Breast epithelium (tissue), 4 donors: ENCODE results near the gene EMCN. TPM values are rescaled to one million over a fixed set of nuclear protein-coding genes. Genes with fewer than 3 reads are reported as not detected.

Source experiments
- DNase-seq, 2 donors: peaks; one replicate each; pipeline ENCODE4 v3.0.0-alpha.2; 2019; ENCODE audit warnings: low spot score in 2 of 2
- H3K27ac ChIP-seq, 2 donors: fragments of 200-600 bp; sonication (generic) in 1 of 2; one replicate each; pipeline ENCODE4 v1.5.1; 2016 to 2019; ENCODE audit warnings: mild to moderate bottlenecking in 1 of 2
- H3K27me3 ChIP-seq, 2 donors: fragments of 200-600 bp; sonication (generic) in 1 of 2; one replicate each; pipeline versions ENCODE4 v1.5.1 to v1.6.0; 2017 to 2019; ENCODE audit warnings: control low read depth in 1 of 2, mild to moderate bottlenecking in 1 of 2
- H3K36me3 ChIP-seq: fragments of 200-600 bp; one replicate; pipeline ENCODE4 v1.5.1; 2019
- H3K4me1 ChIP-seq, 2 donors: fragments of 200-600 bp; sonication (generic); one replicate each; pipeline ENCODE4 v1.5.1; 2016 to 2019; ENCODE audit warnings: control low read depth in 1 of 2
- H3K4me3 ChIP-seq, 3 donors: fragments of 200-600 bp; sonication (generic); 1 replicate in 2 of 3; 2 replicates in 1 of 3; pipeline ENCODE4 v1.5.1; 2016 to 2019; ENCODE audit warnings: mild to moderate bottlenecking in 3 of 3, moderate library complexity in 2 of 3
- H3K9me3 ChIP-seq, 2 donors: fragments of 200-600 bp; sonication (generic) in 1 of 2; one replicate each; pipeline ENCODE4 v1.5.1; 2016 to 2019; ENCODE audit warnings: control low read depth in 1 of 2
- CTCF ChIP-seq, 3 donors: fragments of 450-650 bp; IDR thresholded peaks; one replicate each; pipeline ENCODE4 v1.5.1; 2016 to 2017; ENCODE audit warnings: antibody characterized with exemption in 3 of 3, mild to moderate bottlenecking in 3 of 3, moderate library complexity in 3 of 3
- POLR2A ChIP-seq: fragments of 450-650 bp; IDR thresholded peaks from one replicate; pipeline ENCODE4 v1.6.1; 2016; ENCODE audit warnings: antibody characterized with exemption, mild to moderate bottlenecking, moderate library complexity
- POLR2AphosphoS5 ChIP-seq, 3 donors: sonication (generic); formaldehyde crosslinking; IDR thresholded peaks; one replicate each; pipeline ENCODE4 v1.6.1; 2017; ENCODE audit warnings: antibody characterized with exemption in 3 of 3
- intact Hi-C: fragments of 100-400 bp; cut with DNase I; formaldehyde crosslinking; loops from one replicate; pipeline ENCODE4 v1.15.1; 2023; ENCODE audit warnings: low total_unique reads
- total RNA-seq, 3 donors: library from RNA; depleted of rRNA; stranded (reverse); fragments of >200 nt; gene quantifications; one replicate each; pipeline ENCODE4 v1.1.0, GENCODE V29; 2016

The EMCN gene
- total RNA-seq, 3 donors from 2014 or later: 12.0 to 27.5 (median 23.9) TPM

- Histone ChIP-seq H3K4me3 (no peak overlapping the region), H3K27ac (no peak overlapping the region)
- intact Hi-C loops: no loop called here
Measured at GRCh38 chr4:100461807-100462605, 55.8 kb downstream of the EMCN start.

DNA sequence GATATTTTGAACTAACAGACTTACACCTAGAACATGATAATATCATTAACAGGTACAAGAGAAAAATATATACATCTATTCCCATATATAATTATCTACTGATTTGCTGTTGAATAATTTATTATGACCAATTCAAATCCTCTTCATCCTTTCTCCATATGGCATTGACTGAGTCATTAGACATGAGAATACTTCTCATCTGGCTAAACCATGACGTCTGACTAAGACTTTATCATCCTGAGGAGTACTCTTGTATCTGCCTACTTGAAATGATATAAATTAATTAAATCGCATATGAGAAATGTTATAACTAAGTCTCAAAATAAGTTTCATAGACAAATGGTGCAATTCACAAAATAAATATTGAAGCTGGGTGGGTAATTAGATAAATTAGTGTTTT is 67.4 kb downstream of the EMCN start:
- Histone ChIP-seq H3K27me3 (no peaks in the 10 kb centered on the region), H3K9me3 (no peaks in the 10 kb centered on the region), H3K4me3 (no peak overlapping the region), H3K27ac (no peak overlapping the region), H3K4me1 (no peaks in the 10 kb centered on the region), H3K36me3 (no peaks in the 10 kb centered on the region)
- no peak for DNase-seq
- TF ChIP-seq POLR2AphosphoS5 (IDR thresholded peaks at IDR 0.05) (no peak), CTCF (IDR thresholded peaks at IDR 0.05) (no peak), POLR2A (no peak)
- intact Hi-C loops: no loop called here

More at GRCh38 chr4:100461807-100462605, 55.8 kb downstream of the EMCN start:
- no peaks in the 10 kb centered on the region for H3K27me3 ChIP-seq
- H3K4me1 ChIP-seq: no peaks in the 10 kb centered on the region
- H3K36me3 ChIP-seq: no peaks in the 10 kb centered on the region
- TF ChIP-seq POLR2A: no peak
- no peak for DNase-seq
- no peaks in the 10 kb centered on the region for H3K9me3 ChIP-seq

DNA sequence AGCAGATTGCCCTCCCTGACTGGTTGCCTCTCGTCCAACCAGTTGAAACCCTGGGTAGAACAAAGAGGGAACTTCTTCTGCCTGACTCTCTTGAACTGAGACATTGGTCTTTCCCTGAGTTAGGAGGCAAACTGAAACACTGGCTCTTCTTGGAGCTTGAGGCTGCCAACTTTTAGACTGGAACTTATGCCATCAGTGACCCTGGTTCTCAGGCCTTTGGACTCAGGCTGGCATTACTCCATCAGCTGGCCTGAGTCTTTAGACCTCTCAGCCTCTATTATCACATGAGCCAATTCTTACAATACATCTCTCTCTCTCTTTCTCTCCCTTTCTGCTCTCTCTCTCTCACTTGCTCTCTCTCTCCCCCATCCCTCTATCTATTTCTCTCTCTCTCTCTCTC is 86.4 kb downstream of the EMCN start:
- Histone ChIP-seq H3K9me3 (no peaks in the 10 kb centered on the region), H3K27ac (peak overlapping the region in 1 of 2 donors; percentile 26), H3K4me1 (no peaks in the 10 kb centered on the region), H3K36me3 (no peaks in the 10 kb centered on the region), H3K27me3 (no peaks in the 10 kb centered on the region), H3K4me3 (no peak overlapping the region)
- DNase-seq: no peak
- TF ChIP-seq POLR2AphosphoS5 (IDR thresholded peaks at IDR 0.05) (no peak), POLR2A (no peak), CTCF (IDR thresholded peaks at IDR 0.05) (no peak)
- intact Hi-C loops: loop anchor here (5.0 kb wide), 1 partner anchor 501 kb away; no protein-coding TSS in a partner anchor

DNA sequence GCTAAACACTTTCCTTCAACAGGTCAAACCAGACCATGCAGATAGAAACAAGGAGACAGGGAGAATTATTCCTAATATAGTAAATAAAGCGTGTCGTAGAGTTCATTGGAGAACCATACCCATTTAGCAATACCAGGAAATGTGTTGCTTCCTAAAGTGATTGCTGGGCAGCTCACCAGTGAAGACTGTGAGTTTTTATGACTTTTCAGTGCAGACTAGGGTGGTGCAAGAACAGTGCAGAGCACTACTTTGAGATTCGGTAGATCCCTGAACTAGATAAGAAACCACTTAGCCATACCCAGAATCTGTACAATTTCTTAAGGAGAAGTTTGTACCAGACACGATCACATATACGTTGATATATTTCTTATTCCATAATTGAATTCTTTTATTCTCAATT is 87.4 kb downstream of the EMCN start:
- intact Hi-C loops: loop anchor here (5.0 kb wide), 1 partner anchor 502 kb away; no protein-coding TSS in a partner anchor
- Histone ChIP-seq H3K9me3 (no peaks in the 10 kb centered on the region), H3K4me3 (no peak overlapping the region), H3K4me1 (no peaks in the 10 kb centered on the region), H3K27ac (no peak overlapping the region), H3K27me3 (no peaks in the 10 kb centered on the region), H3K36me3 (no peaks in the 10 kb centered on the region)
- DNase-seq: no peak
- TF ChIP-seq CTCF (IDR thresholded peaks at IDR 0.05) (no peak), POLR2A (no peak), POLR2AphosphoS5 (IDR thresholded peaks at IDR 0.05) (no peak)

- no peak overlapping the region for H3K27ac ChIP-seq
- TF ChIP-seq POLR2AphosphoS5 (IDR thresholded peaks at IDR 0.05) (no peak), CTCF (IDR thresholded peaks at IDR 0.05) (no peak), POLR2A (no peak)
- H3K4me1 ChIP-seq: no peaks in the 10 kb centered on the region
- no peak overlapping the region for H3K4me3 ChIP-seq
- DNase-seq: no peak
- no peaks in the 10 kb centered on the region for H3K9me3 ChIP-seq
- no peaks in the 10 kb centered on the region for H3K27me3 ChIP-seq
- H3K36me3 ChIP-seq: no peaks in the 10 kb centered on the region
- intact Hi-C loops: loop anchor here (5.0 kb wide), 1 partner anchor 503 kb away; no protein-coding TSS in a partner anchor
Measured at GRCh38 chr4:100429616-100430015, 88.2 kb downstream of the EMCN start.
